ENCODE results near the gene P2RY2. TPM values are rescaled to one million over a fixed set of nuclear protein-coding genes. Genes with fewer than 3 reads are reported as not detected.

The P2RY2 gene
- total and polyA plus RNA-seq, 10 of the 15 experiments (the other 5 are each of a cell fraction or from before 2014, with no cell fraction given): 0.03 to 0.23 (median 0.17) TPM; not detected in 7

GRCh38 chr11:73244589-73245240, 26.6 kb downstream of the P2RY2 start (continued):
- TF ChIP-seq RAD21 (IDR thresholded peaks at IDR 0.05; ENCODE audit: insufficient read depth, low read depth, low read length) (no peak), PBX3 (IDR thresholded peaks at IDR 0.05; ENCODE audit: insufficient replicate concordance, low read depth, low read length) (no peak)
- TF ChIP-seq, protein P1, sequence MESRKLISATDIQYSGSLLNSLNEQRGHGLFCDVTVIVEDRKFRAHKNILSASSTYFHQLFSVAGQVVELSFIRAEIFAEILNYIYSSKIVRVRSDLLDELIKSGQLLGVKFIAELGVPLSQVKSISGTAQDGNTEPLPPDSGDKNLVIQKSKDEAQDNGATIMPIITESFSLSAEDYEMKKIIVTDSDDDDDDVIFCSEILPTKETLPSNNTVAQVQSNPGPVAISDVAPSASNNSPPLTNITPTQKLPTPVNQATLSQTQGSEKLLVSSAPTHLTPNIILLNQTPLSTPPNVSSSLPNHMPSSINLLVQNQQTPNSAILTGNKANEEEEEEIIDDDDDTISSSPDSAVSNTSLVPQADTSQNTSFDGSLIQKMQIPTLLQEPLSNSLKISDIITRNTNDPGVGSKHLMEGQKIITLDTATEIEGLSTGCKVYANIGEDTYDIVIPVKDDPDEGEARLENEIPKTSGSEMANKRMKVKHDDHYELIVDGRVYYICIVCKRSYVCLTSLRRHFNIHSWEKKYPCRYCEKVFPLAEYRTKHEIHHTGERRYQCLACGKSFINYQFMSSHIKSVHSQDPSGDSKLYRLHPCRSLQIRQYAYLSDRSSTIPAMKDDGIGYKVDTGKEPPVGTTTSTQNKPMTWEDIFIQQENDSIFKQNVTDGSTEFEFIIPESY (IDR thresholded peaks at IDR 0.05): no peak

DNA sequence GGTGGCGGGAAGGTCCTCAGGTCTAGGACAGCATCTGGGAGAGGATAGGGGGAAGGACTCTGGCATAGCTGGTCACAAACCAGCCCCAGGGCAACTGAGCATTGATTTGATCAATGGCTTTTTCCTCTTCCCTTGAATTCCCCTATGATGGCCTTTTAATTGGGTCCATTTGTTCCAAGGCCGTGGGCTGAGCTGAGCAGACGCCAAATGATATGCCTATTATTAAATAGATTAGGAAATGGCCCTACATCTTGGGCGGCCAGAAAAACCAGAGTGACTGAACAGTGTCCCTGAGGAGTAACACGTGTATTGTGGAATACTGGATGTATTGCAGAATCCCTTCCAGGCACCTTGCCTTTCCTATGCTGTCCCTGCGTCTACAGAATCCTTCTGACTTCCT, 27.4 kb downstream of the P2RY2 start:
- Histone ChIP-seq H3K27ac (ENCODE audit: control insufficient read depth, insufficient read depth) (no peak overlapping the region), H3K9me3 (replicated peaks; ENCODE audit: control insufficient read depth, insufficient read depth, low read length) (no peaks in the 10 kb centered on the region), H3K4me2 (ENCODE audit: control insufficient read depth, insufficient read depth) (no peak overlapping the region), H3K4me3 (no peak overlapping the region), H3K4me1 (ENCODE audit: control insufficient read depth, insufficient read depth, low read length) (peaks cover 18% of the 10 kb centered on the region), H3K27me3 (replicated peaks in 1 of 2; ENCODE audit: control insufficient read depth in 2 of 2, insufficient read depth in 2 of 2, low read length in 1 of 2) (no peaks in the 10 kb centered on the region), H3K9ac (ENCODE audit: control insufficient read depth, insufficient read depth, low read length) (no peak overlapping the region), H3K79me2 (ENCODE audit: control insufficient read depth, insufficient read depth, low read length) (no peaks in the 10 kb centered on the region), H3K36me3 (ENCODE audit: control insufficient read depth in 2 of 2, insufficient read depth in 2 of 2, low read length in 1 of 2) (no peaks in the 10 kb centered on the region), H4K20me1 (ENCODE audit: control insufficient read depth, insufficient read depth) (no peaks in the 10 kb centered on the region), H2AFZ (ENCODE audit: control insufficient read depth, low read depth, low read length) (no peak overlapping the region)
- BruUV-seq (replicated peaks): no TSS peak
- ATAC-seq: no peak
- in situ Hi-C loops (cut with MboI): no loop called here
- ChIA-PET POLR2A (interaction anchor here (0.6 to 1.1 kb wide), 2 partner anchors 32 to 48 kb away, joined by 3 to 4 read pairs; no protein-coding TSS in a partner anchor), RAD21 (ENCODE audit: unreplicated experiment) (interaction anchor here (0.6 to 1.5 kb wide), 7 partner anchors 12 to 690 kb away, joined by 3 to 7 read pairs (median 3); no protein-coding TSS in a partner anchor), SMC1A (ENCODE audit: uncharacterized antibody, unreplicated experiment) (interaction anchor here (0.6 to 1.2 kb wide), 2 partner anchors 25 to 234 kb away, joined by 3 to 5 read pairs; no protein-coding TSS in a partner anchor), CTCF (interaction anchor here (1.2 to 8.3 kb wide), 6 partner anchors 9 to 561 kb away, joined by 3 to 96 read pairs (median 9); no protein-coding TSS in a partner anchor)
- 55% methylated on average over 6 of the region's 6 CpGs for WGBS (ENCODE audit: insufficient coverage, insufficient replicate concordance, low lambda C conversion rate, missing lambda C conversion rate)
- intact Hi-C loops (cut with micrococcal nuclease; ENCODE audit: unreplicated experiment): no loop called here
- no peak for DNase-seq (ENCODE audit: low read depth, low spot score)
- no peak for FAIRE-seq
- TF ChIP-seq RCOR1 (conservative IDR thresholded peaks at IDR 0.05; ENCODE audit: low read depth, low read length): no peak
- TF ChIP-seq MYC (IDR thresholded peaks at IDR 0.05; ENCODE audit: insufficient read depth, insufficient read length, insufficient replicate concordance, low read length, severe bottlenecking): no peak
- no peak for TF ChIP-seq BRCA1 (IDR thresholded peaks at IDR 0.05; ENCODE audit: low read depth, low read length)
- no peak for TF ChIP-seq ATF2 (IDR thresholded peaks at IDR 0.05; ENCODE audit: low read length)
- no peak for TF ChIP-seq CHD4 (IDR thresholded peaks at IDR 0.05)
- TF ChIP-seq, protein P2, sequence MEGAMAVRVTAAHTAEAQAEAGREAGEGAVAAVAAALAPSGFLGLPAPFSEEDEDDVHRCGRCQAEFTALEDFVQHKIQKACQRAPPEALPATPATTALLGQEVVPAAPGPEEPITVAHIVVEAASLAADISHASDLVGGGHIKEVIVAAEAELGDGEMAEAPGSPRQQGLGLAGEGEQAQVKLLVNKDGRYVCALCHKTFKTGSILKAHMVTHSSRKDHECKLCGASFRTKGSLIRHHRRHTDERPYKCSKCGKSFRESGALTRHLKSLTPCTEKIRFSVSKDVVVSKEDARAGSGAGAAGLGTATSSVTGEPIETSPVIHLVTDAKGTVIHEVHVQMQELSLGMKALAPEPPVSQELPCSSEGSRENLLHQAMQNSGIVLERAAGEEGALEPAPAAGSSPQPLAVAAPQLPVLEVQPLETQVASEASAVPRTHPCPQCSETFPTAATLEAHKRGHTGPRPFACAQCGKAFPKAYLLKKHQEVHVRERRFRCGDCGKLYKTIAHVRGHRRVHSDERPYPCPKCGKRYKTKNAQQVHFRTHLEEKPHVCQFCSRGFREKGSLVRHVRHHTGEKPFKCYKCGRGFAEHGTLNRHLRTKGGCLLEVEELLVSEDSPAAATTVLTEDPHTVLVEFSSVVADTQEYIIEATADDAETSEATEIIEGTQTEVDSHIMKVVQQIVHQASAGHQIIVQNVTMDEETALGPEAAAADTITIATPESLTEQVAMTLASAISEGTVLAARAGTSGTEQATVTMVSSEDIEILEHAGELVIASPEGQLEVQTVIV (IDR thresholded peaks at IDR 0.05; ENCODE audit: borderline replicate concordance, partially characterized antibody): no peak
- TF ChIP-seq CHD1 (IDR thresholded peaks at IDR 0.05; ENCODE audit: low read depth, low read length): no peak
- no peak for TF ChIP-seq RUNX3 (IDR thresholded peaks at IDR 0.05; ENCODE audit: low read length)
- TF ChIP-seq RBBP5 (conservative IDR thresholded peaks at IDR 0.05): no peak
- TF ChIP-seq, protein P3, sequence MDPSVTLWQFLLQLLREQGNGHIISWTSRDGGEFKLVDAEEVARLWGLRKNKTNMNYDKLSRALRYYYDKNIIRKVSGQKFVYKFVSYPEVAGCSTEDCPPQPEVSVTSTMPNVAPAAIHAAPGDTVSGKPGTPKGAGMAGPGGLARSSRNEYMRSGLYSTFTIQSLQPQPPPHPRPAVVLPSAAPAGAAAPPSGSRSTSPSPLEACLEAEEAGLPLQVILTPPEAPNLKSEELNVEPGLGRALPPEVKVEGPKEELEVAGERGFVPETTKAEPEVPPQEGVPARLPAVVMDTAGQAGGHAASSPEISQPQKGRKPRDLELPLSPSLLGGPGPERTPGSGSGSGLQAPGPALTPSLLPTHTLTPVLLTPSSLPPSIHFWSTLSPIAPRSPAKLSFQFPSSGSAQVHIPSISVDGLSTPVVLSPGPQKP (IDR thresholded peaks at IDR 0.05; ENCODE audit: low read depth, low read length): no peak

All from GM12878 (cell line).